Measurements from ENCODE around the gene SRSF1. TPM values are rescaled to one million over a fixed set of nuclear protein-coding genes. Genes with fewer than 3 reads are reported as not detected.

The SRSF1 gene
- total RNA-seq, 2 experiments from 2014 or later = 531 to 582 TPM

- intact Hi-C loops (cut with micrococcal nuclease; ENCODE audit: unreplicated experiment) = no loop called here
- Histone ChIP-seq H3K9me3 (ENCODE audit: low read length) (no peaks in the 10 kb centered on the region), H2AFZ (ENCODE audit: low read length) (no peak overlapping the region), H3K9me2 (ENCODE audit: insufficient read depth, low read length) (no peaks in the 10 kb centered on the region), H3K4me2 (ENCODE audit: low read length) (no peak overlapping the region), H3K4me3 (ENCODE audit: low read depth, low read length, poor library complexity, severe bottlenecking) (no peak overlapping the region), H3K79me2 (ENCODE audit: insufficient read depth, low read depth, low read length) (no peaks in the 10 kb centered on the region), H3K4me1 (ENCODE audit: insufficient read depth, low read length, poor library complexity, severe bottlenecking) (no peaks in the 10 kb centered on the region), H4K20me1 (ENCODE audit: insufficient read depth, low read length) (no peaks in the 10 kb centered on the region), H3K27ac (ENCODE audit: low read depth, low read length, poor library complexity, severe bottlenecking) (no peak overlapping the region), H3K36me3 (ENCODE audit: insufficient read depth, low read length) (no peaks in the 10 kb centered on the region)
- ChIA-PET POLR2A (no interaction called here), CTCF (ENCODE audit: unreplicated experiment) (no interaction called here)
- no TSS peak for BruUV-seq (replicated peaks)
- no peak for DNase-seq (ENCODE audit: low spot score)
- TF ChIP-seq EZH2phosphoT487 (IDR thresholded peaks at IDR 0.05; ENCODE audit: borderline replicate concordance, low read depth, low read length) (no peak), CTCF (conservative IDR thresholded peaks at IDR 0.05; ENCODE audit: low read length) (no peak)
Observed at GRCh38 chr17:58039975-58040374, 32.9 kb upstream of the SRSF1 start.

- TF ChIP-seq EZH2phosphoT487 (IDR thresholded peaks at IDR 0.05; ENCODE audit: borderline replicate concordance, low read depth, low read length) = no peak
- no peak for TF ChIP-seq CTCF (conservative IDR thresholded peaks at IDR 0.05; ENCODE audit: low read length)
- BruUV-seq (replicated peaks) = no TSS peak
- H3K4me1 ChIP-seq (ENCODE audit: insufficient read depth, low read length, poor library complexity, severe bottlenecking) = no peaks in the 10 kb centered on the region
- POLR2A ChIA-PET = interaction anchor here (0.7 kb wide), 1 partner anchor 1120 kb away, joined by 3 read pairs; no protein-coding TSS in a partner anchor
- no peak overlapping the region for H3K27ac ChIP-seq (ENCODE audit: low read depth, low read length, poor library complexity, severe bottlenecking)
- CTCF ChIA-PET (ENCODE audit: unreplicated experiment) = no interaction called here
- H3K4me3 ChIP-seq (ENCODE audit: low read depth, low read length, poor library complexity, severe bottlenecking) = no peak overlapping the region
- no peaks in the 10 kb centered on the region for H3K9me2 ChIP-seq (ENCODE audit: insufficient read depth, low read length)
- no peaks in the 10 kb centered on the region for H3K9me3 ChIP-seq (ENCODE audit: low read length)
- no peaks in the 10 kb centered on the region for H4K20me1 ChIP-seq (ENCODE audit: insufficient read depth, low read length)
- no peaks in the 10 kb centered on the region for H3K79me2 ChIP-seq (ENCODE audit: insufficient read depth, low read depth, low read length)
- H3K4me2 ChIP-seq (ENCODE audit: low read length) = no peak overlapping the region
- no peaks in the 10 kb centered on the region for H3K36me3 ChIP-seq (ENCODE audit: insufficient read depth, low read length)
- intact Hi-C loops (cut with micrococcal nuclease; ENCODE audit: unreplicated experiment) = no loop called here
- DNase-seq (ENCODE audit: low spot score) = no peak
- H2AFZ ChIP-seq (ENCODE audit: low read length) = no peak overlapping the region
Observed at GRCh38 chr17:58032691-58033415, 25.8 kb upstream of the SRSF1 start.

- ChIA-PET CTCF (ENCODE audit: unreplicated experiment) (no interaction called here), POLR2A (no interaction called here)
- Histone ChIP-seq H2AFZ (ENCODE audit: low read length) (no peak overlapping the region), H3K36me3 (ENCODE audit: insufficient read depth, low read length) (no peaks in the 10 kb centered on the region), H3K9me3 (ENCODE audit: low read length) (no peaks in the 10 kb centered on the region), H3K79me2 (ENCODE audit: insufficient read depth, low read depth, low read length) (no peaks in the 10 kb centered on the region), H3K4me2 (ENCODE audit: low read length) (no peak overlapping the region), H3K4me1 (ENCODE audit: insufficient read depth, low read length, poor library complexity, severe bottlenecking) (no peaks in the 10 kb centered on the region), H3K27ac (ENCODE audit: low read depth, low read length, poor library complexity, severe bottlenecking) (no peak overlapping the region), H3K9me2 (ENCODE audit: insufficient read depth, low read length) (no peaks in the 10 kb centered on the region), H3K4me3 (ENCODE audit: low read depth, low read length, poor library complexity, severe bottlenecking) (no peak overlapping the region), H4K20me1 (ENCODE audit: insufficient read depth, low read length) (no peaks in the 10 kb centered on the region)
- no peak for TF ChIP-seq CTCF (conservative IDR thresholded peaks at IDR 0.05; ENCODE audit: low read length)
- TF ChIP-seq EZH2phosphoT487 (IDR thresholded peaks at IDR 0.05; ENCODE audit: borderline replicate concordance, low read depth, low read length) = no peak
- DNase-seq (ENCODE audit: low spot score) = no peak
- BruUV-seq (replicated peaks) = no TSS peak
- intact Hi-C loops (cut with micrococcal nuclease; ENCODE audit: unreplicated experiment) = no loop called here
Observed at GRCh38 chr17:58028578-58028977, 21.5 kb upstream of the SRSF1 start.
